ENCODE results near the gene CUL3.
A peak's percentile ranks its signal among the peaks of the same experiment; 100 is the strongest.

The CUL3 gene

DNA sequence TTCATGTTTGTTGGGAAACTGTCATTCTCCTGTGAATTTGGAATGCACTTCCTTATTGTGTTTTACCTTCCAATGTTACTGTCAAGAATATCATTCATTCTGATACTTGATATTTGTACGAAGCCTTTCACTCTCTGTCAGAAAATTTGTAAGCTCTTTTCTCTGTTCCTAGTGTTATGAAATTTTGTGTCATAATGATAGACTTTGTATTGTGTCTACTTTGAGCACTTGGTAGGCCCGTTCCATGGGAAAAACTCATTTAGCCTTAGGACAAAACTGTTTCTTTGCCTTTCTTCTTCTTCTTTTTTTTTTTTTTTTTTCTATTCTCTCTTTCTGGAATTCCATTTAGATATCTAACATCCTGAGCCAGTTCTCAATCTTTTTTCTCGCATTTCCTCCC is 131.3 kb downstream of the CUL3 start:
- no peak for DNase-seq (ENCODE audit: low read depth)
- H3K4me3 ChIP-seq (ENCODE audit: low read depth, low read length), result no peak overlapping the region
- TF ChIP-seq, protein P1, sequence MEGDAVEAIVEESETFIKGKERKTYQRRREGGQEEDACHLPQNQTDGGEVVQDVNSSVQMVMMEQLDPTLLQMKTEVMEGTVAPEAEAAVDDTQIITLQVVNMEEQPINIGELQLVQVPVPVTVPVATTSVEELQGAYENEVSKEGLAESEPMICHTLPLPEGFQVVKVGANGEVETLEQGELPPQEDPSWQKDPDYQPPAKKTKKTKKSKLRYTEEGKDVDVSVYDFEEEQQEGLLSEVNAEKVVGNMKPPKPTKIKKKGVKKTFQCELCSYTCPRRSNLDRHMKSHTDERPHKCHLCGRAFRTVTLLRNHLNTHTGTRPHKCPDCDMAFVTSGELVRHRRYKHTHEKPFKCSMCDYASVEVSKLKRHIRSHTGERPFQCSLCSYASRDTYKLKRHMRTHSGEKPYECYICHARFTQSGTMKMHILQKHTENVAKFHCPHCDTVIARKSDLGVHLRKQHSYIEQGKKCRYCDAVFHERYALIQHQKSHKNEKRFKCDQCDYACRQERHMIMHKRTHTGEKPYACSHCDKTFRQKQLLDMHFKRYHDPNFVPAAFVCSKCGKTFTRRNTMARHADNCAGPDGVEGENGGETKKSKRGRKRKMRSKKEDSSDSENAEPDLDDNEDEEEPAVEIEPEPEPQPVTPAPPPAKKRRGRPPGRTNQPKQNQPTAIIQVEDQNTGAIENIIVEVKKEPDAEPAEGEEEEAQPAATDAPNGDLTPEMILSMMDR (IDR thresholded peaks at IDR 0.05; ENCODE audit: control insufficient read depth, extremely low read depth, insufficient read depth), result no peak

DNA sequence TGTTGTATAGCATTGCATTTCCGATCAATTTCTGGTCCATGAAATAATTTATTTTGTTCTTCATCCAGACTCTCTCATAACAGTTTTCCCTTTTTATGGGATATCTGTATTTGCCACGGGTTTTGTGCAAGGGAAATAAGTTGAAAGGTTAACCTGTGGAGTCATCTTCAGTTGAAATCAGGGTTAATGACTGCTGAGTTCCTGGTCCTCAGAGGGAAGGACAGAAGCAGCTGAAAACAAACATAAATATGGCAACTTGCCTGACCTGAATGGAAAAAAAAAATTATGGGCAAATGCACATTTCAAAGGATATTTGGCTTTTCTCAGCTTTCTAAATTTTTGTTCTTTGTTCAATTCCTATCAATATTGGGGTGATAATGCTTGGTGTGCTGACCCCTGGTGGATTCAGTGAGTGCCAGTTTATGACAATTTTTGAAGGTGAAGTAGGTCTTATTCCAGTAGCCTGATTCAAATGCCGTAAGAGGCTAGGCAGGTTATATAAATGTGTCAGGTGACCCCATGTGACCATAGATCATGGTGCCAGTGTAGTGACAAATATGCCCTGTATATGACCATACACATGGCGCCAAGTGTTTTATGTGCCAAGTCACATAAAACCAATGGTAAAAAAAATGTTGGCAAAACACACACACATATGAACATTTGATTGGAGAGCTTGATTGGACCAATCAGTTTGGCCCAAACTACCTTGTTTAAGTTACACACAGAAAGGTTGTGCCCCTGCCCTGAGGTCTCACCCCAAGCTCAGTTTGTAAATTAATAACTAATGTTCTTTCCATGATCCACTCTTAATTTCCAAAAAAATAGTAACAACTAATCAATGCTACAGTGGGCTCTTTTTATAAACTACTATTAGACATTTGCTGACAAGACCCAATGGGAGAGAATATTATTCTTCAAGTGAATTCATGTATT is 135.7 kb downstream of the CUL3 start:
- no peak overlapping the region for H3K4me3 ChIP-seq (ENCODE audit: low read depth, low read length)
- peak; percentile 75 for DNase-seq (ENCODE audit: low read depth)
- TF ChIP-seq, protein P1 (IDR thresholded peaks at IDR 0.05; ENCODE audit: control insufficient read depth, extremely low read depth, insufficient read depth), result peak; percentile 43

DNA sequence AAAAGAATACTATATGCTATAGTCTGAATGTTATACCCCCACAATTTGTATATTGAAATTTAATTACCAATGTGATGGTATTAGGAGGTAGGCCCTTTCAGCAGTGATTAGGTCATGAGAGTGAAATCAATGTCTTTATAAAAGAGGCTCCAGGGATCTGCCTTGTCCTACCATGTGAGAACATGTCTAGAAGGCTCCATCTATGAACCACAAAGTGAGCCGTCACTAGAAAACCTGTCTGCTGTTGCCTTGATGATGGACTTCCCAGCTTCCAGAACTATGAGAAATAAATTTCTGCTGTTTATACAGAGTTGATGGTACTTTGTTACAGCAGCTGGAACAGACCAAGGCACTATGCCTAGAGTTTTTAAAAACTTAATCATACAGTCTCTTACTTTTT is 136.9 kb downstream of the CUL3 start:
- no peak for DNase-seq (ENCODE audit: low read depth)
- TF ChIP-seq, protein P1 (IDR thresholded peaks at IDR 0.05; ENCODE audit: control insufficient read depth, extremely low read depth, insufficient read depth), result no peak
- no peak overlapping the region for H3K4me3 ChIP-seq (ENCODE audit: low read depth, low read length)

DNA sequence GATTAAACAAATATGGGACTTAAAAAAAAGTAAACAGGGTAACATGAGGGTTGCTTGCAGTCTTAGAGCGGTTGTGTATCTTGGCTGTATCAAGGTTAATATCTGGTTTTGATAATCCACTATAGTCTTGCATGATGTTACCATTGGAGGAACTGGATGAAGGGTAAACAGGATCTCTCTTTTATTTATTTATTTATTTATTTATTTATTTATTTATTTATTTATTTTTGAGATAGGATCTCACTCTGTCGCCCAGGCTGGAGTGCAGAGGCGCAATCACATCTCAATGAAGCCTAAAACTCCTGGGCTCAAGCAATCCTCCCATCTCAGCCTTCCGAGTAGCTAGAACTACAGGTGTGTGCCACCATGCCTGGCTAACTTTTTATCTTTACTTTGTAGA is 140.4 kb downstream of the CUL3 start:
- TF ChIP-seq, protein P1 (IDR thresholded peaks at IDR 0.05; ENCODE audit: control insufficient read depth, extremely low read depth, insufficient read depth), result no peak
- DNase-seq (ENCODE audit: low read depth), result peak; percentile 2
- no peak overlapping the region for H3K4me3 ChIP-seq (ENCODE audit: low read depth, low read length)

DNA sequence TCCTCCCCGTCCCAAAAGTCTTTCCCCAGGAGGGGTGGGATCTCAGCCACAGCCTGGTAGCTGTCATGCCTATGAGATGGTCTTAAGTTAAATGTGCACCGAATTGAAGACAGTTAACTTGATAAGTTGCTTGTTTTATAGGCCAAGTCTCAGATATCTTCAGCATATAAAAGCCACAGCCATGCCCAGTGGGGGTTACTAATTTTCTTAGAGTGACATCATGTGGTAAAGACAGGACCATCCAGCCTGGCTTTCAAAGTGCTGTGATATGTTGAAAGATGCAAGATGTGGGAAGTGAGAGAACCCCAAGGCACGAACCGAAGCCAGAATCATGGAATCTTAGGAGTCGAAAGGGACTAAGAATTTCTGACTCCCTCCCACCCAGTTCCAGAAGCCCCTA is 141.1 kb downstream of the CUL3 start:
- TF ChIP-seq, protein P1 (IDR thresholded peaks at IDR 0.05; ENCODE audit: control insufficient read depth, extremely low read depth, insufficient read depth), result no peak
- no peak overlapping the region for H3K4me3 ChIP-seq (ENCODE audit: low read depth, low read length)
- no peak for DNase-seq (ENCODE audit: low read depth)

DNA sequence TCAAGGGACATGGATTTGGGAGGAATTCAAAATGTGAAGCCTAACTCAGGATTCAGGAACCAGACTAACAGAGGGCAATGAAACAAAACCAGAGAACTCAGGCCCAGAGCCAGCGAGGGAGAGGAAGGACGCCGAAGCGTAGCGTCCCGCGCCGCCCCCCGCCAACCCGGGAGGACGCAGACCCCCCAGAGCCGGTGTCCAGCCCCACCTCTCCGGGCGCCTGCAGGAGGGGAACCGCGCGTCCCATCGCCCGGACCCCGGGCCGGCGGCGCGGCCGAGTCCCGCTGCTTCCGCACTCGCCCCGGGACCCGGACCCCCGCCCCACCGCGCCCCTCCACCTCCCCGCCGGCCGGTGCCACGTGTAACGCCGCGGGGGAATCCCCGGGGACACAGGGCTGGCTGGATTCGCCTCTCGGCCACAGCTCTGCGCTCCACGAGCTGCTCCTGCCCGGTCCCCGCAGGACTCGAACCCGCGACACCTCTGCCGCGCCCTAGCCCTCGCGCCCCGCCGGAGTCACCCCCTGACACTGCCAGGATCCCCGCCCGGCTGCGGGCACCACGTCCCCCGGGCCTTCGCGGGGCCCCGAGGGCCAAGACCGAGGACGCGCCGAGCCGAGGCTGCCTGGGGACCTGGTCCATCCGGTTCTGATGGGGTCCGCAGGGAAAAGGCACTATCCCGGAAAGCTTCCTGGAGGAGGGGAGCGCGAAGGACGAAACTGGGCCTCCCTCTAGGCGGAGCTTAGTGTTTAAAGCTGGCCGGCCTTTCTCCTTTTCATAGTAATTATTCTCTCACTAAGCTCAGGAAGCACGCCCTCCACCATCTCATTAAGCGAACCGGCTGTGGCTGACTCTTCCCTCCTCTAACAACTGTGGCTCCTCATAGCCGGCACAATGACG is 142.8 kb downstream of the CUL3 start:
- no peak for DNase-seq (ENCODE audit: low read depth)
- no peak overlapping the region for H3K4me3 ChIP-seq (ENCODE audit: low read depth, low read length)

More for the DNA sequence above, 142.8 kb downstream of the CUL3 start:
- TF ChIP-seq, protein P1 (IDR thresholded peaks at IDR 0.05; ENCODE audit: control insufficient read depth, extremely low read depth, insufficient read depth), result no peak

All from LNCaP clone FGC (cell line).